Esophagus muscularis mucosa (tissue), 4 donors: ENCODE results near the gene RCE1.

Experiments
- CTCF ChIP-seq, 3 experiments: fragments of 200-600 bp in 2 of 3; fragments of 450-650 bp in 1 of 3; sonication (generic) in 2 of 3; IDR thresholded peaks; one replicate each; pipeline ENCODE4 v1.5.1; 2017 to 2019; ENCODE audit warnings: antibody characterized with exemption in 3 of 3, mild to moderate bottlenecking in 2 of 3, moderate library complexity in 1 of 3
- EP300 ChIP-seq: sonication (generic); formaldehyde crosslinking; IDR thresholded peaks from one replicate; pipeline ENCODE4 v1.6.1; 2017; ENCODE audit warnings: antibody characterized with exemption
- POLR2A ChIP-seq: fragments of 450-650 bp; IDR thresholded peaks from one replicate; pipeline ENCODE4 v1.6.1; 2017; ENCODE audit warnings: antibody characterized with exemption, moderate library complexity, mild to moderate bottlenecking, low read depth
- POLR2AphosphoS5 ChIP-seq, 2 donors: sonication (generic); formaldehyde crosslinking; IDR thresholded peaks; one replicate each; pipeline ENCODE4 v1.6.1; 2017; ENCODE audit warnings: antibody characterized with exemption in 2 of 2

- no peak for TF ChIP-seq CTCF (IDR thresholded peaks at IDR 0.05)
- TF ChIP-seq POLR2AphosphoS5 (IDR thresholded peaks at IDR 0.05): no peak
- TF ChIP-seq POLR2A: no peak
- no peak for TF ChIP-seq EP300
Observed at GRCh38 chr11:66846671-66847091, 3.4 kb downstream of the RCE1 start.
